IMR-90 (cell line): ENCODE results near the gene CHD2.

Experiments used
- CEBPB ChIP-seq: IDR thresholded peaks from 2 replicates; pipeline ENCODE4 v1.6.1; 2012; ENCODE audit warnings: low read depth, low read length, improper control_type of control experiment
- MAFK ChIP-seq: IDR thresholded peaks from 2 replicates; pipeline ENCODE4 v1.6.1; 2012; ENCODE audit warnings: low read depth, low read length, improper control_type of control experiment
- MAZ ChIP-seq: IDR thresholded peaks from 2 replicates; pipeline ENCODE4 v1.6.1; 2012; ENCODE audit warnings: low read depth, mild to moderate bottlenecking, low read length, improper control_type of control experiment, moderate library complexity, borderline replicate concordance
- MXI1 ChIP-seq: IDR thresholded peaks from 2 replicates; pipeline ENCODE4 v1.6.1; 2012; ENCODE audit warnings: low read depth, mild to moderate bottlenecking, low read length, moderate library complexity, borderline replicate concordance
- POLR2A ChIP-seq: IDR thresholded peaks from 2 replicates; pipeline ENCODE4 v1.6.1; 2012; ENCODE audit warnings: mild to moderate bottlenecking, low read depth, low read length
- RAD21 ChIP-seq: IDR thresholded peaks from 2 replicates; pipeline ENCODE4 v1.6.1; 2012; ENCODE audit warnings: low read length, improper control_type of control experiment
- RFX5 ChIP-seq: IDR thresholded peaks from 2 replicates; pipeline ENCODE4 v1.8.0; 2012; ENCODE audit warnings: low read depth, mild to moderate bottlenecking, low read length, moderate library complexity
- SMC3 ChIP-seq: fragments of 150-350 bp; IDR thresholded peaks from 2 replicates; pipeline ENCODE4 v1.6.1; 2016; ENCODE audit warnings: low read depth, mild to moderate bottlenecking, antibody characterized with exemption, low read length, moderate library complexity
- TF ChIP-seq, protein P1 (sequence below): conservative IDR thresholded peaks from 2 replicates; pipeline ENCODE4 v1.5.1; 2012; ENCODE audit warnings: mild to moderate bottlenecking, low read depth, low read length, improper control_type of control experiment
- TF ChIP-seq, protein P2 (sequence below): fragments of 150-350 bp; IDR thresholded peaks from 2 replicates; pipeline ENCODE4 v1.6.1; 2016; ENCODE audit warnings: low read depth, mild to moderate bottlenecking, low read length, moderate library complexity, borderline replicate concordance
- TF ChIP-seq, protein P3 (sequence below): fragments of 150-350 bp; IDR thresholded peaks from 2 replicates; pipeline ENCODE4 v1.6.1; 2017; ENCODE audit warnings: mild to moderate bottlenecking, antibody characterized with exemption, low read length, low read depth

DNA sequence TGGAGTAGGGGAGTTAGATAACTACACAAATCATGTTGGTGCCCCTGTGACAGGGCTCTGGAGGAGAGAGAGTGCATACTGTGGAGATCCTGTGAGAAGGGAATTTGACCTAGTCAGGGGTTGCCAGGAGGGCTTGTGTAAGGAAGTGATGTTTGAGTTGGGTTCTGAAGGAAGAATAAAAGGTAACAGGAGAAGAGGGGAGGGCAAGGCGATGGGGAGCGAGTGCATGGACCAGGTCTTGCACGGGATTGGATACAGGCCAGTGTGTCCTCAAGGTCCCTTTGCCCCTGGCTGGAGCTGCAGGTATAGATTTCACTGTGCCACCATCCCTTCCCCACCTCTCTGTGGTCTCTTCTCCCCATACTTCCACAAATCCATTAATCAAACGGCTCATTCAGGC, 105.0 kb downstream of the CHD2 start:
- TF ChIP-seq, protein P1, sequence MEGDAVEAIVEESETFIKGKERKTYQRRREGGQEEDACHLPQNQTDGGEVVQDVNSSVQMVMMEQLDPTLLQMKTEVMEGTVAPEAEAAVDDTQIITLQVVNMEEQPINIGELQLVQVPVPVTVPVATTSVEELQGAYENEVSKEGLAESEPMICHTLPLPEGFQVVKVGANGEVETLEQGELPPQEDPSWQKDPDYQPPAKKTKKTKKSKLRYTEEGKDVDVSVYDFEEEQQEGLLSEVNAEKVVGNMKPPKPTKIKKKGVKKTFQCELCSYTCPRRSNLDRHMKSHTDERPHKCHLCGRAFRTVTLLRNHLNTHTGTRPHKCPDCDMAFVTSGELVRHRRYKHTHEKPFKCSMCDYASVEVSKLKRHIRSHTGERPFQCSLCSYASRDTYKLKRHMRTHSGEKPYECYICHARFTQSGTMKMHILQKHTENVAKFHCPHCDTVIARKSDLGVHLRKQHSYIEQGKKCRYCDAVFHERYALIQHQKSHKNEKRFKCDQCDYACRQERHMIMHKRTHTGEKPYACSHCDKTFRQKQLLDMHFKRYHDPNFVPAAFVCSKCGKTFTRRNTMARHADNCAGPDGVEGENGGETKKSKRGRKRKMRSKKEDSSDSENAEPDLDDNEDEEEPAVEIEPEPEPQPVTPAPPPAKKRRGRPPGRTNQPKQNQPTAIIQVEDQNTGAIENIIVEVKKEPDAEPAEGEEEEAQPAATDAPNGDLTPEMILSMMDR, result no peak
- no peak for TF ChIP-seq RFX5
- TF ChIP-seq POLR2A, result no peak
- TF ChIP-seq CEBPB, result no peak
- no peak for TF ChIP-seq MAFK
- no peak for TF ChIP-seq MXI1
- TF ChIP-seq MAZ, result no peak
- TF ChIP-seq, protein P2, sequence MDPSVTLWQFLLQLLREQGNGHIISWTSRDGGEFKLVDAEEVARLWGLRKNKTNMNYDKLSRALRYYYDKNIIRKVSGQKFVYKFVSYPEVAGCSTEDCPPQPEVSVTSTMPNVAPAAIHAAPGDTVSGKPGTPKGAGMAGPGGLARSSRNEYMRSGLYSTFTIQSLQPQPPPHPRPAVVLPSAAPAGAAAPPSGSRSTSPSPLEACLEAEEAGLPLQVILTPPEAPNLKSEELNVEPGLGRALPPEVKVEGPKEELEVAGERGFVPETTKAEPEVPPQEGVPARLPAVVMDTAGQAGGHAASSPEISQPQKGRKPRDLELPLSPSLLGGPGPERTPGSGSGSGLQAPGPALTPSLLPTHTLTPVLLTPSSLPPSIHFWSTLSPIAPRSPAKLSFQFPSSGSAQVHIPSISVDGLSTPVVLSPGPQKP, result no peak
- no peak for TF ChIP-seq SMC3
- TF ChIP-seq, protein P3, sequence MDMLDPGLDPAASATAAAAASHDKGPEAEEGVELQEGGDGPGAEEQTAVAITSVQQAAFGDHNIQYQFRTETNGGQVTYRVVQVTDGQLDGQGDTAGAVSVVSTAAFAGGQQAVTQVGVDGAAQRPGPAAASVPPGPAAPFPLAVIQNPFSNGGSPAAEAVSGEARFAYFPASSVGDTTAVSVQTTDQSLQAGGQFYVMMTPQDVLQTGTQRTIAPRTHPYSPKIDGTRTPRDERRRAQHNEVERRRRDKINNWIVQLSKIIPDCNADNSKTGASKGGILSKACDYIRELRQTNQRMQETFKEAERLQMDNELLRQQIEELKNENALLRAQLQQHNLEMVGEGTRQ, result no peak
- TF ChIP-seq RAD21, result no peak
